Activated T-helper 1 cell treated with Interleukin-2 at 50 U/mL for 16 hours (primary cell): ENCODE data around the gene CBX4.

Experiments used
- DNase-seq: peaks from one replicate; pipeline ENCODE4 v3.0.0-alpha.2; 2020; ENCODE audit warnings: low read depth

Gene CBX4

GRCh38 chr17:79811868-79812352 lies 27.3 kb downstream of the CBX4 start:
- no peak for DNase-seq

- DNase-seq = no peak
Measured at GRCh38 chr17:79811011-79811867, 28.0 kb downstream of the CBX4 start.

- peak; percentile 60 for DNase-seq
Measured at GRCh38 chr17:79810130-79811010, 28.9 kb downstream of the CBX4 start.

- no peak for DNase-seq
Measured at GRCh38 chr17:79809530-79810129, 29.6 kb downstream of the CBX4 start.

GRCh38 chr17:79808763-79809529 lies 30.3 kb downstream of the CBX4 start:
- DNase-seq = no peak

GRCh38 chr17:79806863-79807720 lies 32.1 kb downstream of the CBX4 start:
- DNase-seq = no peak

- no peak for DNase-seq
Measured at GRCh38 chr17:79806446-79806760, 32.8 kb downstream of the CBX4 start.

- no peak for DNase-seq
Measured at GRCh38 chr17:79804856-79805696, 34.2 kb downstream of the CBX4 start.

GRCh38 chr17:79803997-79804855 lies 35.0 kb downstream of the CBX4 start:
- DNase-seq = no peak

GRCh38 chr17:79803421-79803996 lies 35.7 kb downstream of the CBX4 start:
- no peak for DNase-seq

GRCh38 chr17:79802736-79803420 lies 36.4 kb downstream of the CBX4 start:
- no peak for DNase-seq

- no peak for DNase-seq
Measured at GRCh38 chr17:79802039-79802735, 37.1 kb downstream of the CBX4 start.

GRCh38 chr17:79801156-79802038 lies 37.8 kb downstream of the CBX4 start:
- DNase-seq = no peak

- no peak for DNase-seq
Measured at GRCh38 chr17:79800325-79801155, 38.7 kb downstream of the CBX4 start.

GRCh38 chr17:79799538-79800324 lies 39.5 kb downstream of the CBX4 start:
- no peak for DNase-seq
